Spleen (tissue), 11 donors: Measurements from ENCODE around the gene TENT5A. TPM values are rescaled to one million over a fixed set of nuclear protein-coding genes. Genes with fewer than 3 reads are reported as not detected.
"Not testable (repeated sequence)": the region's sequence is repeated elsewhere in the genome, so short reads cannot be mapped to it uniquely, and the experiment has no call there.

Experiments used
- DNase-seq: peaks from one replicate; pipeline ENCODE4 v3.0.0-alpha.2; 2020
- H3K27ac ChIP-seq, 8 donors: fragments of 200-600 bp; sonication (generic) in 7 of 8; 1 replicate in 4 of 8; 2 replicates in 4 of 8; pipeline versions ENCODE4 v1.5.0 to v1.8.0; 2016 to 2021; ENCODE audit warnings: inconsistent platforms in 4 of 8, mild to moderate bottlenecking in 4 of 8, moderate library complexity in 1 of 8
- H3K27me3 ChIP-seq, 7 donors: fragments of 200-600 bp; sonication (generic) in 6 of 7; replicated peaks in 1 of 7; 1 replicate in 4 of 7; 2 replicates in 3 of 7; pipeline versions ENCODE4 v1.5.0 to v1.8.0; 2016 to 2021; ENCODE audit warnings: inconsistent platforms in 3 of 7, mild to moderate bottlenecking in 1 of 7
- H3K36me3 ChIP-seq, 6 donors: fragments of 200-600 bp; sonication (generic) in 5 of 6; 1 replicate in 4 of 6; 2 replicates in 2 of 6; pipeline versions ENCODE4 v1.5.0 to v1.8.0; 2016 to 2021; ENCODE audit warnings: inconsistent platforms in 2 of 6
- H3K4me1 ChIP-seq, 6 donors: fragments of 200-600 bp; sonication (generic) in 5 of 6; 1 replicate in 3 of 6; 2 replicates in 3 of 6; pipeline versions ENCODE4 v1.5.0 to v1.8.0; 2016 to 2021; ENCODE audit warnings: inconsistent platforms in 3 of 6
- H3K4me3 ChIP-seq, 8 donors: fragments of 200-600 bp; sonication (generic) in 7 of 8; 1 replicate in 4 of 8; 2 replicates in 4 of 8; pipeline versions ENCODE4 v1.5.0 to v1.8.0; 2016 to 2021; ENCODE audit warnings: inconsistent platforms in 4 of 8, mild to moderate bottlenecking in 4 of 8, moderate library complexity in 2 of 8
- H3K9me3 ChIP-seq, 8 donors: fragments of 200-600 bp; sonication (generic) in 7 of 8; 1 replicate in 4 of 8; 2 replicates in 4 of 8; pipeline versions ENCODE4 v1.5.0 to v1.8.0; 2016 to 2021; ENCODE audit warnings: inconsistent platforms in 4 of 8
- CTCF ChIP-seq, 11 experiments: fragments of 200-600 bp in 7 of 11; fragments of 450-650 bp in 4 of 11; sonication (generic) in 4 of 11; IDR thresholded peaks in 8 of 11; conservative IDR thresholded peaks in 3 of 11; 1 replicate in 7 of 11; 2 replicates in 4 of 11; pipeline versions ENCODE4 v1.4.0 to v1.8.0; 2016 to 2021; ENCODE audit warnings: antibody characterized with exemption in 11 of 11, inconsistent platforms in 4 of 11, mild to moderate bottlenecking in 1 of 11
- POLR2A ChIP-seq, 3 donors: fragments of 450-650 bp; IDR thresholded peaks; one replicate each; pipeline ENCODE4 v1.5.1; 2017; ENCODE audit warnings: antibody characterized with exemption in 3 of 3, mild to moderate bottlenecking in 1 of 3
- POLR2AphosphoS5 ChIP-seq, 3 donors: sonication (generic); formaldehyde crosslinking; IDR thresholded peaks; one replicate each; pipeline ENCODE4 v1.5.1; 2017; ENCODE audit warnings: antibody characterized with exemption in 3 of 3
- WGBS, 5 donors: extraction: QIAGEN DNeasy Blood & Tissue Kit in 3 of 5; methylation state at CpG; one replicate each; pipeline versions ENCODE4 v1.1.5 to v1.1.7; 2013 to 2018; 5-methylcytosine and 5-hydroxymethylcytosine counted together
- intact Hi-C: fragments of 100-400 bp; cut with DNase I; formaldehyde crosslinking; loops from one replicate; pipeline ENCODE4 v1.15.0; 2023; ENCODE audit warnings: low total_unique reads
- polyA plus RNA-seq, 3 donors: library from polyadenylated mRNA; stranded (reverse); fragments of 200-250 nt; gene quantifications; one replicate each; pipeline ENCODE4 v1.2.1, GENCODE V29; 2013
- total RNA-seq, 7 donors: library from RNA; depleted of rRNA in 3 of 7; stranded (reverse); fragments of >200 nt in 3 of 7; fragmentation: NEBNext Ultra II Directional in 4 of 7; extraction: Animal tissue kit (Norgen Biotek cat#: 25700) in 4 of 7; gene quantifications; one replicate each; pipeline versions ENCODE4 v1.1.0 to v1.2.1, GENCODE V29; 2016 to 2021
- donor health status: healthy with polysubstance abuse.
- donor health status: DM: no; HTN: no; CAD: no; lungs with moderate emphysema.
- donor health status: DM: no; HTN: no; CAD: no.
- donor health status: Bipolar disorder and iron deficiency.
- donor health status: healthy.
- donor health status: DM: no; HTN: no; CAD: no.
- donor health status: DM: yes; HTN: yes; CAD: no.

The TENT5A gene
- total and polyA plus RNA-seq, 10 donors: 3.0 to 25.2 (median 15.3) TPM

- TF ChIP-seq POLR2AphosphoS5 (IDR thresholded peaks at IDR 0.05) (no peak), CTCF (IDR thresholded peaks at IDR 0.05 in 8 of 11, conservative IDR thresholded peaks at IDR 0.05 in 3 of 11) (no peak), POLR2A (IDR thresholded peaks at IDR 0.05) (no peak)
- H3K9me3 ChIP-seq: peaks cover 0 to 7% (median 2%) of the 10 kb centered on the region in 8 donors
- 67 to 82% (median 80%) methylated on average over 2 of the region's 2 CpGs for WGBS, 5 donors
Measured at GRCh38 chr6:81783893-81784292, 31.4 kb upstream of the TENT5A start.

DNA sequence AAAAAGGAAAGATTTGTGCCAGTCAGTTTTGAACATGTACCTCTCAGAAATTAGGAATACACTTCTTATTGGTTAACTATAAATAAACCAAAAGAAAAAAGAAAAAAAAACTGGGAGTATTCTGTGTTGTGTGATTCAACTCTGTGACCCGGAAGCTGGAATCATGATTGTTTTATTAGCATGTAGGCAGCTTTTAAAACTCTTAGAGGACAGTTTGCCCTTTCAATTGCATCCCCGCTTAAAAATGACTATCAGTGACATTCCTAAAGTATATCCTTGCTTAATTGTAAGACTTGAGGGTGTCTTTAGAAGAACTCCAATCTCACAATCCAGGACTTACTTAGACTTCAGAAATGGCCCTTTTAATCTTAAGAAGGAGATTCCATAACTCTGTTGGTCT, 29.1 kb upstream of the TENT5A start:
- peaks cover 0 to 7% (median 0%) of the 10 kb centered on the region in 6 donors for H3K4me1 ChIP-seq
- no peak overlapping the region for H3K27ac ChIP-seq
- WGBS, 5 donors: 75 to 86% (median 79%) methylated on average over 2 of the region's 2 CpGs
- intact Hi-C loops: no loop called here
- TF ChIP-seq CTCF (IDR thresholded peaks at IDR 0.05 in 8 of 11, conservative IDR thresholded peaks at IDR 0.05 in 3 of 11) (no peak), POLR2AphosphoS5 (IDR thresholded peaks at IDR 0.05) (no peak), POLR2A (IDR thresholded peaks at IDR 0.05) (no peak)
- DNase-seq: no peak
- no peaks in the 10 kb centered on the region for H3K36me3 ChIP-seq
- H3K9me3 ChIP-seq: peaks cover 0 to 7% (median 2%) of the 10 kb centered on the region in 8 donors
- H3K27me3 ChIP-seq: no peaks in the 10 kb centered on the region
- H3K4me3 ChIP-seq: no peak overlapping the region

More at GRCh38 chr6:81783893-81784292, 31.4 kb upstream of the TENT5A start:
- H3K4me3 ChIP-seq: no peak overlapping the region
- H3K36me3 ChIP-seq: no peaks in the 10 kb centered on the region
- no peaks in the 10 kb centered on the region for H3K27me3 ChIP-seq
- intact Hi-C loops: no loop called here
- no peak overlapping the region for H3K27ac ChIP-seq
- H3K4me1 ChIP-seq: peaks cover 0 to 14% (median 0%) of the 10 kb centered on the region in 6 donors
- DNase-seq: no peak

GRCh38 chr6:81777586-81778268, 25.2 kb upstream of the TENT5A start:
- intact Hi-C loops: no loop called here
- no peak overlapping the region for H3K4me3 ChIP-seq
- H3K27ac ChIP-seq: no peak overlapping the region
- no peaks in the 10 kb centered on the region for H3K36me3 ChIP-seq
- H3K27me3 ChIP-seq: no peaks in the 10 kb centered on the region
- no peak for DNase-seq
- peaks cover 0 to 7% (median 2%) of the 10 kb centered on the region in 8 donors for H3K9me3 ChIP-seq
- TF ChIP-seq CTCF (IDR thresholded peaks at IDR 0.05 in 8 of 11, conservative IDR thresholded peaks at IDR 0.05 in 3 of 11): no peak
- WGBS, 5 donors: 80 to 97% (median 90%) methylated on average over 2 of the region's 2 CpGs
- no peaks in the 10 kb centered on the region for H3K4me1 ChIP-seq

GRCh38 chr6:81776219-81776618, 23.7 kb upstream of the TENT5A start:
- DNase-seq, H3K4me1 ChIP-seq, H3K36me3 ChIP-seq, H3K4me3 ChIP-seq, H3K9me3 ChIP-seq, intact Hi-C loops, H3K27me3 ChIP-seq, H3K27ac ChIP-seq: not testable (repeated sequence)
- 63 to 84% (median 68%) methylated on average over 4 of the region's 4 CpGs for WGBS, 5 donors
